Mesodermal cell (in vitro differentiated cells): ENCODE data around the gene SOBP.

Experiments
- H3K27ac ChIP-seq: 2 replicates; pipeline ENCODE4 v1.7.0; 2013; ENCODE audit warnings: mild to moderate bottlenecking, low read depth, low read length, moderate library complexity; ENCODE audit not compliant: severe bottlenecking
- H3K36me3 ChIP-seq: 2 replicates; pipeline ENCODE4 v1.7.1; 2013; ENCODE audit warnings: mild to moderate bottlenecking, low read length, moderate library complexity; ENCODE audit not compliant: control insufficient read depth, insufficient read depth
- H3K4me1 ChIP-seq: one replicate; pipeline ENCODE4 v1.7.1; 2013; ENCODE audit warnings: mild to moderate bottlenecking, low read length; ENCODE audit not compliant: insufficient read depth, control insufficient read depth, poor library complexity, severe bottlenecking
- H3K4me3 ChIP-seq: 2 replicates; pipeline ENCODE4 v1.7.0; 2013; ENCODE audit warnings: low read length, control low read depth, mild to moderate bottlenecking; ENCODE audit not compliant: insufficient read depth, poor library complexity, severe bottlenecking; ENCODE audit errors: extremely low read depth
- H3K9me3 ChIP-seq: 2 replicates; pipeline ENCODE4 v1.7.1; 2013; ENCODE audit warnings: mild to moderate bottlenecking, low read length, moderate library complexity; ENCODE audit not compliant: control insufficient read depth
- WGBS, 2 experiments: methylation state at CpG; one replicate each; pipeline ENCODE4 v1.1.5; 2013; ENCODE audit warnings: missing lambda C conversion rate in 2 of 2; ENCODE audit not compliant: insufficient coverage in 2 of 2; 5-methylcytosine and 5-hydroxymethylcytosine counted together

SOBP gene

GRCh38 chr6:107706516-107707115 is 216.7 kb downstream of the SOBP start:
- Histone ChIP-seq H3K36me3 (no peaks in the 10 kb centered on the region), H3K4me1 (no peaks in the 10 kb centered on the region), H3K4me3 (no peak overlapping the region), H3K9me3 (no peaks in the 10 kb centered on the region), H3K27ac (no peak overlapping the region)
- 85 to 89% methylated on average over 6 to 11 of the region's 13 CpGs for WGBS, 2 experiments

DNA sequence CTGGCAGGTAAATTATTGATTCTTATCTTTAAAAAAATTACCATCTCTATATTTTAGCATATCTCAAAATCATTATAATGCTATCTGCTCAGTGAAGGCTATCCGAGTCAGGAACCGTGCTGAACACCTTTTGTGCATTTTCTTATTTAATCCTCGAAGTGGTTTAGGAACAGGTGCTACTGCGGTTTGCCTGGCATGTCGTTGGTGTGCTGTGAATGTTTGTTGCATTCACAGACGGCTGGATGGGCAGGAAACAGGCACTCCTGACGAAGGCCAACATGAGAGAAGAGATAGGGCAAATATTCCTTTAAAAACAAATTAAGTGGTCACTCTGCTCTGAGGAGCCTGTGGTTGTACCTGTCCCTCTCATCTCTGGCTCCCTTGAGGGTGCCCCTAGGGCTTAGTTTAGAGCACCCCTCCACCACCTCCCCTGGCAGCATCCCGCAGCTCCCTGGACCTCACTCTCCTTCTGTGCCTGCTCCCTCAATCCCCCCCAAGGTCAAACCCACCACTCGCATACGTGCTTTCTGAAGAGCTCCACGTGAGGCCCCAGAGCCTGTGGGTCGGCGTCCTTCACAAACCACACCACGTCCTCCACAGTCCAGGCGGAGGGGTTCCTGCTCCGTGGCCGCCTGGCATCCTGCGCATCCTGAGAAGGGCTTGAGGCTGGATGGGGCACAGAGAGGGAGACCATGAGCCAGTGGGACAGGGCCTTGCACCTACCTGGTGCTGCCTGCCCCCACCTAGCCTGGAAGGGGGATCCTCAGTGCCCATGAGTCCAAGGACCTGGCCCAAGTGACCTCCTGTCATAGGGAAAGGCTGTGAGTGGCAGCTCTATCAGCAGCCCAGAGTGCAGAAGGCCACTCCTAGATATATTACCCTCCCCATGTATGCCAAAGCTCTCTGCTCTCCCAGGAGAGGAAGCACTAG is 217.7 kb downstream of the SOBP start:
- Histone ChIP-seq H3K4me1 (no peaks in the 10 kb centered on the region), H3K27ac (no peak overlapping the region), H3K9me3 (no peaks in the 10 kb centered on the region), H3K36me3 (no peaks in the 10 kb centered on the region), H3K4me3 (no peak overlapping the region)
- 91% methylated on average over 14 to 17 of the region's 18 CpGs for whole genome bisulfite sequencing, 2 experiments

DNA sequence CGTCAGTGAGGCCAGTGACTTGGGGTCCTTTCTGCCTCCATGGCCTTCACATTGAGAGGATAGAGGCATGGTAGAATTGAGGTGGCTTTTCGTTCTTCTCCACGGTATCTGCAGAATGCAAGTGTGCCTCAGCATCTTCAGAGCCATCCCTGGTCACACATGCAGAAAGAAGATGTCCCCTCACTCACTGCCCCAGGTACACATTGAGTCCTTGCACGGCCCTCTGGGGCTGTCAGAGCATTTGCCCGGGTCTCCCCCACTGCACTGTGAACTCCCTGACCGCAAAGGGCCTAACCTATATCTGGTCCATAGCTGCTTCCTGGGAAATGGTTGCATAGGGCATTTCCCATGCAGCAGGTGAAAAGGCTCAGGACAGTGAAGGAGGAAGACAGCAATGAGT is 218.5 kb downstream of the SOBP start:
- no peak overlapping the region for H3K27ac ChIP-seq
- no peaks in the 10 kb centered on the region for H3K9me3 ChIP-seq
- H3K4me1 ChIP-seq: no peaks in the 10 kb centered on the region
- H3K36me3 ChIP-seq: no peaks in the 10 kb centered on the region
- WGBS, 2 experiments: 95 to 97% methylated on average over 3 to 6 of the region's 6 CpGs
- no peak overlapping the region for H3K4me3 ChIP-seq

GRCh38 chr6:107709341-107709740 is 219.4 kb downstream of the SOBP start:
- 84 to 100% methylated on average over 4 to 6 of the region's 7 CpGs for WGBS, 2 experiments
- no peak overlapping the region for H3K27ac ChIP-seq
- H3K36me3 ChIP-seq: no peaks in the 10 kb centered on the region
- no peaks in the 10 kb centered on the region for H3K9me3 ChIP-seq
- H3K4me3 ChIP-seq: no peak overlapping the region
- H3K4me1 ChIP-seq: no peaks in the 10 kb centered on the region
